Transverse colon (tissue), 3 donors: Measurements from ENCODE around the gene GPSM1.

Experiments used
- POLR2A ChIP-seq: fragments of 450-650 bp; IDR thresholded peaks from one replicate; pipeline ENCODE4 v1.6.1; 2016; ENCODE audit warnings: antibody characterized with exemption, mild to moderate bottlenecking, moderate library complexity
- TF ChIP-seq, protein P1 (sequence below), 5 experiments: fragments of 200-600 bp in 3 of 5; fragments of 450-650 bp in 2 of 5; sonication (generic) in 3 of 5; IDR thresholded peaks; 1 replicate in 2 of 5; 2 replicates in 3 of 5; pipeline ENCODE4 v1.5.1; 2016 to 2017; ENCODE audit warnings: antibody characterized with exemption in 5 of 5, inconsistent platforms in 3 of 5, mild to moderate bottlenecking in 2 of 5, moderate library complexity in 1 of 5

DNA sequence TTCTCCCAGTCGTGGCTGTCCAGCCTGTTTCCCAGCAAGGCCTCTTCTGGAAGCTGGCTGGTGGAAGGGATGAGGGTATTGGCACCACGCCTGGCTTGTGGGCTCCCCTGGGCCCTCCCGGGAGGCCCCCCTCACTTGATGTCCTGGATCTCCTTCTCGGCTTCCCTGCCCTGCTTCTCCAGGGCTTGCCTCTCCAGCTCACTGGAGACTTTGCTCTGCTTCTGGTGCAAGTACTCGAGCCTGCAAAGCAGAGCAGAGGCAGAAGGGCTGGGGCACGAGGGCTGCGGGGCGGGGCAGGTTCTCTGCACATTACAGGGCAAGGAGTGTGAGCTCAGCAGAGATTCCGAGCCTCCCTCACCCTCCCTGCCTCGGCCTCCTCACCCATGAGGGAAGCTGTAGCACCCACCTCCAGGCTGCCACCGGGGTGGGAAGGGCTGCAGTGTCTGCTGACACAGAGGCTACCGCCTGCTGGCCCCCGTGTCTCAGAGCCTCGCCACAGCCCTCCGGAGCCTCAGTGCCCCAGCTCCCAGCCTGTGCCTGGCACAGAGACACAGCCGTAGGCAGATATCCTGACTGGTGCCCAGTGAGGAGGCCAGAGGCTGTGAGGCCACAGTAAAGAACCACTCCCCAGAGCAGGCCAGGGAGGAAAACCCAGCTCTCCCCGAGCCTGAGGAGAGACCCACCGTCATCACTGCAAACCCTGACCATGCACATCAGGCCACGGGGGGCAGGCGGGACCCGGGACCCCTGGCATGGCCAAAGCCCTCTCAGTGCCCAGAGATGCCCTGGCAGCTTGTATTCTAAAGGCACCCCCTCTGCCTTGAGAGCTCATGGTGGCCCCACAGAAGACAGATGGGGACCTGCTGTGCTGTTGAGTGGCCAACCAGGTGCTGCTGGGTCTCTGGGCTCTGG is 65.5 kb downstream of the GPSM1 start:
- TF ChIP-seq, protein P1, sequence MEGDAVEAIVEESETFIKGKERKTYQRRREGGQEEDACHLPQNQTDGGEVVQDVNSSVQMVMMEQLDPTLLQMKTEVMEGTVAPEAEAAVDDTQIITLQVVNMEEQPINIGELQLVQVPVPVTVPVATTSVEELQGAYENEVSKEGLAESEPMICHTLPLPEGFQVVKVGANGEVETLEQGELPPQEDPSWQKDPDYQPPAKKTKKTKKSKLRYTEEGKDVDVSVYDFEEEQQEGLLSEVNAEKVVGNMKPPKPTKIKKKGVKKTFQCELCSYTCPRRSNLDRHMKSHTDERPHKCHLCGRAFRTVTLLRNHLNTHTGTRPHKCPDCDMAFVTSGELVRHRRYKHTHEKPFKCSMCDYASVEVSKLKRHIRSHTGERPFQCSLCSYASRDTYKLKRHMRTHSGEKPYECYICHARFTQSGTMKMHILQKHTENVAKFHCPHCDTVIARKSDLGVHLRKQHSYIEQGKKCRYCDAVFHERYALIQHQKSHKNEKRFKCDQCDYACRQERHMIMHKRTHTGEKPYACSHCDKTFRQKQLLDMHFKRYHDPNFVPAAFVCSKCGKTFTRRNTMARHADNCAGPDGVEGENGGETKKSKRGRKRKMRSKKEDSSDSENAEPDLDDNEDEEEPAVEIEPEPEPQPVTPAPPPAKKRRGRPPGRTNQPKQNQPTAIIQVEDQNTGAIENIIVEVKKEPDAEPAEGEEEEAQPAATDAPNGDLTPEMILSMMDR (IDR thresholded peaks at IDR 0.05): no peak
- TF ChIP-seq POLR2A: no peak
